Liver (tissue), 9 donors: ENCODE results near the gene FRMD6. TPM values are rescaled to one million over a fixed set of nuclear protein-coding genes. Genes with fewer than 3 reads are reported as not detected.

Experiments
- DNase-seq: peaks from one replicate; pipeline ENCODE4 v3.0.0-alpha.2; 2017; ENCODE audit warnings: low spot score
- H3K27ac ChIP-seq, 2 donors: one replicate each; pipeline ENCODE4 v1.7.0; 2013; ENCODE audit warnings: inconsistent platforms in 2 of 2, low read length in 2 of 2, control low read depth in 1 of 2, low read depth in 1 of 2, mild to moderate bottlenecking in 1 of 2
- H3K27me3 ChIP-seq, 4 donors: one replicate each; pipeline versions ENCODE4 v1.6.1 to v1.7.0; 2013; ENCODE audit warnings: low read length in 3 of 4, inconsistent platforms in 1 of 4, mild to moderate bottlenecking in 1 of 4, moderate library complexity in 1 of 4; ENCODE audit not compliant: control insufficient read depth in 4 of 4, insufficient read depth in 4 of 4
- H3K36me3 ChIP-seq, 4 donors: one replicate each; pipeline versions ENCODE4 v1.6.1 to v1.7.0; 2013; ENCODE audit warnings: low read length in 3 of 4, mild to moderate bottlenecking in 3 of 4, low read depth in 1 of 4, moderate library complexity in 1 of 4; ENCODE audit not compliant: control insufficient read depth in 4 of 4, insufficient read depth in 3 of 4
- H3K4me1 ChIP-seq, 4 donors: one replicate each; pipeline versions ENCODE4 v1.6.1 to v1.7.0; 2013; ENCODE audit warnings: low read length in 3 of 4, mild to moderate bottlenecking in 3 of 4, moderate library complexity in 1 of 4; ENCODE audit not compliant: control insufficient read depth in 4 of 4, insufficient read depth in 4 of 4
- H3K4me3 ChIP-seq, 3 donors: one replicate each; pipeline versions ENCODE4 v1.6.1 to v1.7.0; 2013; ENCODE audit warnings: low read length in 3 of 3, control low read depth in 1 of 3, low read depth in 1 of 3, mild to moderate bottlenecking in 1 of 3
- H3K9ac ChIP-seq, 2 donors: one replicate each; pipeline ENCODE4 v1.7.0; 2013; ENCODE audit warnings: low read length in 2 of 2, mild to moderate bottlenecking in 2 of 2, moderate library complexity in 2 of 2, control low read depth in 1 of 2, low read depth in 1 of 2
- H3K9me3 ChIP-seq, 4 donors: one replicate each; pipeline versions ENCODE4 v1.6.1 to v1.7.0; 2013; ENCODE audit warnings: low read length in 3 of 4; ENCODE audit not compliant: control insufficient read depth in 4 of 4
- ATF3 ChIP-seq: IDR thresholded peaks from 2 replicates; pipeline ENCODE4 v1.6.1; 2016; ENCODE audit warnings: antibody characterized with exemption
- CTCF ChIP-seq: fragments of 150-350 bp; IDR thresholded peaks from 2 replicates; pipeline ENCODE4 v1.5.1; 2017; ENCODE audit warnings: improper control_type of control experiment, low read depth, low read length; ENCODE audit not compliant: missing input control
- EGR1 ChIP-seq, 2 donors: IDR thresholded peaks; 2 replicates each; pipeline ENCODE4 v1.6.1; 2016 to 2018; ENCODE audit warnings: antibody characterized with exemption in 2 of 2, low read depth in 2 of 2
- FOXA1 ChIP-seq: IDR thresholded peaks from 2 replicates; pipeline ENCODE4 v1.6.1; 2016; ENCODE audit warnings: antibody characterized with exemption
- FOXA2 ChIP-seq: IDR thresholded peaks from 2 replicates; pipeline ENCODE4 v1.6.1; 2016; ENCODE audit warnings: antibody characterized with exemption
- GABPA ChIP-seq, 2 donors: IDR thresholded peaks in 1 of 2; conservative IDR thresholded peaks in 1 of 2; 2 replicates each; pipeline ENCODE4 v1.6.1; 2016; ENCODE audit warnings: antibody characterized with exemption in 2 of 2, mild to moderate bottlenecking in 1 of 2, moderate library complexity in 1 of 2
- HNF4A ChIP-seq, 2 donors: conservative IDR thresholded peaks; 2 replicates each; pipeline ENCODE4 v1.6.1; 2016; ENCODE audit warnings: antibody characterized with exemption in 2 of 2, mild to moderate bottlenecking in 2 of 2
- HNF4G ChIP-seq: IDR thresholded peaks from 2 replicates; pipeline ENCODE4 v1.6.1; 2016; ENCODE audit warnings: antibody characterized with exemption
- JUND ChIP-seq, 2 donors: IDR thresholded peaks; 2 replicates each; pipeline ENCODE4 v1.6.1; 2016; ENCODE audit warnings: antibody characterized with exemption in 2 of 2
- MAX ChIP-seq: IDR thresholded peaks from 2 replicates; pipeline ENCODE4 v1.6.1; 2016; ENCODE audit warnings: antibody characterized with exemption
- NR2F2 ChIP-seq: IDR thresholded peaks from 2 replicates; pipeline ENCODE4 v1.6.1; 2016; ENCODE audit warnings: antibody characterized with exemption
- RAD21 ChIP-seq, 2 donors: IDR thresholded peaks; 2 replicates each; pipeline ENCODE4 v1.6.1; 2016; ENCODE audit warnings: antibody characterized with exemption in 2 of 2, mild to moderate bottlenecking in 2 of 2
- REST ChIP-seq: IDR thresholded peaks from 2 replicates; pipeline ENCODE4 v1.6.1; 2016; ENCODE audit warnings: antibody characterized with exemption, mild to moderate bottlenecking
- RXRA ChIP-seq, 2 donors: IDR thresholded peaks; 2 replicates each; pipeline ENCODE4 v1.6.1; 2017 to 2018; ENCODE audit warnings: antibody characterized with exemption in 2 of 2, mild to moderate bottlenecking in 1 of 2
- SP1 ChIP-seq: IDR thresholded peaks from 2 replicates; pipeline ENCODE4 v1.6.1; 2018; ENCODE audit warnings: antibody characterized with exemption, mild to moderate bottlenecking
- TAF1 ChIP-seq: conservative IDR thresholded peaks from 2 replicates; pipeline ENCODE4 v1.6.1; 2016; ENCODE audit warnings: antibody characterized with exemption, mild to moderate bottlenecking
- YY1 ChIP-seq: IDR thresholded peaks from 2 replicates; pipeline ENCODE4 v1.6.1; 2016; ENCODE audit warnings: antibody characterized with exemption, mild to moderate bottlenecking
- ZBTB33 ChIP-seq: IDR thresholded peaks from 2 replicates; pipeline ENCODE4 v1.6.1; 2016; ENCODE audit warnings: antibody characterized with exemption
- WGBS: extraction: QIAGEN DNeasy Blood & Tissue Kit; methylation state at CpG from one replicate; pipeline ENCODE4 v1.1.7; 2013; 5-methylcytosine and 5-hydroxymethylcytosine counted together
- polyA plus RNA-seq, 2 donors: library from polyadenylated mRNA; stranded (reverse) in 1 of 2; unstranded in 1 of 2; fragments of 200-250 nt in 1 of 2; fragments of >200 nt in 1 of 2; fragmentation: Nextera tagmentation in 1 of 2; extraction: Ambion mirVana in 1 of 2; gene quantifications; one replicate each; pipeline versions ENCODE4 v1.2.1 to v1.2.3, GENCODE V29; 2013 to 2015
- total RNA-seq, 2 donors: library from RNA; depleted of rRNA; stranded (reverse); fragments of >200 nt; gene quantifications; one replicate each; pipeline ENCODE4 v1.2.3, GENCODE V29; 2014
- donor health status: healthy.
- donor health status: healthy.
- donor health status: healthy.
- donor health status: healthy.
- donor health status: healthy.

FRMD6 gene
- total and polyA plus RNA-seq, 4 donors: 2.4 to 10.0 (median 3.4) TPM

GRCh38 chr14:51619561-51619960 is 32.1 kb upstream of the FRMD6 start:
- Histone ChIP-seq H3K27ac (no peak overlapping the region), H3K27me3 (no peaks in the 10 kb centered on the region), H3K4me3 (no peak overlapping the region), H3K4me1 (peaks cover 0 to 10% (median 6%) of the 10 kb centered on the region in 4 donors), H3K9ac (no peak overlapping the region), H3K36me3 (no peaks in the 10 kb centered on the region), H3K9me3 (peaks cover 0 to 2% (median 0%) of the 10 kb centered on the region in 4 donors)
- TF ChIP-seq HNF4G: no peak
- no peak for TF ChIP-seq HNF4A (conservative IDR thresholded peaks at IDR 0.05)
- no peak for TF ChIP-seq RAD21 (IDR thresholded peaks at IDR 0.05)
- TF ChIP-seq SP1: no peak
- TF ChIP-seq FOXA2: no peak
- no peak for TF ChIP-seq RXRA (IDR thresholded peaks at IDR 0.05)
- no peak for TF ChIP-seq MAX
- TF ChIP-seq FOXA1: no peak
- no peak for TF ChIP-seq JUND (IDR thresholded peaks at IDR 0.05)
- TF ChIP-seq NR2F2: no peak
- no peak for TF ChIP-seq ATF3
- no peak for TF ChIP-seq GABPA (IDR thresholded peaks at IDR 0.05 in 1 of 2, conservative IDR thresholded peaks at IDR 0.05 in 1 of 2)
- no peak for TF ChIP-seq YY1
- no peak for TF ChIP-seq CTCF
- TF ChIP-seq TAF1: no peak
- no peak for TF ChIP-seq EGR1 (IDR thresholded peaks at IDR 0.05; ENCODE audit: low read depth in 2 of 2)
- TF ChIP-seq ZBTB33: no peak
- no peak for TF ChIP-seq REST
- no peak for DNase-seq
- WGBS: 73% methylated on average over 4 of the region's 4 CpGs
